ENCODE results near the gene CD82. TPM values are rescaled to one million over a fixed set of nuclear protein-coding genes. Genes with fewer than 3 reads are reported as not detected.

CD82 gene
- total RNA-seq, 1 experiment from 2014 or later: 30.7 TPM

GRCh38 chr11:44610186-44610955 is 44.9 kb downstream of the CD82 start:
- H3F3A ChIP-seq (ENCODE audit: insufficient read depth, low read depth): no peaks in the 10 kb centered on the region
- H4K20me1 ChIP-seq (ENCODE audit: insufficient read depth): no peaks in the 10 kb centered on the region
- H3K79me2 ChIP-seq (ENCODE audit: low read depth): no peaks in the 10 kb centered on the region
- intact Hi-C loops (cut with micrococcal nuclease; ENCODE audit: unreplicated experiment): loop anchor here (10.0 kb wide), 1 partner anchor 326 kb away; no protein-coding TSS in a partner anchor
- no peak overlapping the region for H2AFZ ChIP-seq
- H3K27me3 ChIP-seq (ENCODE audit: insufficient read depth, low read depth): no peaks in the 10 kb centered on the region
- no peak for DNase-seq
- no peaks in the 10 kb centered on the region for H3K4me1 ChIP-seq (replicated peaks; ENCODE audit: insufficient read depth)
- no peaks in the 10 kb centered on the region for H3K36me3 ChIP-seq (ENCODE audit: low read depth)
- POLR2A ChIA-PET (ENCODE audit: unreplicated experiment): interaction anchor here (0.5 kb wide), 2 partner anchors 26 to 44 kb away, joined by 3 to 4 read pairs; no protein-coding TSS in a partner anchor
- BruUV-seq (replicated peaks): no TSS peak
- CTCF ChIA-PET: interaction anchor here (0.7 kb wide), 1 partner anchor 9 kb away, joined by 3 read pairs; no protein-coding TSS in a partner anchor
- no peaks in the 10 kb centered on the region for H3K9me2 ChIP-seq (ENCODE audit: insufficient read depth)
- no peaks in the 10 kb centered on the region for H3K9me3 ChIP-seq (ENCODE audit: insufficient read depth, low read depth)
- TF ChIP-seq EZH2 (IDR thresholded peaks at IDR 0.05; ENCODE audit: low read depth): no peak
- no peak overlapping the region for H3K4me3 ChIP-seq
- H3K27ac ChIP-seq: no peak overlapping the region
- no peak overlapping the region for H3K4me2 ChIP-seq

- H3K4me2 ChIP-seq: no peak overlapping the region
- no TSS peak for BruUV-seq (replicated peaks)
- intact Hi-C loops (cut with micrococcal nuclease; ENCODE audit: unreplicated experiment): loop anchor here (10.0 kb wide), 1 partner anchor 326 kb away; no protein-coding TSS in a partner anchor
- H4K20me1 ChIP-seq (ENCODE audit: insufficient read depth): no peaks in the 10 kb centered on the region
- H3K9me3 ChIP-seq (ENCODE audit: insufficient read depth, low read depth): no peaks in the 10 kb centered on the region
- no peak for DNase-seq
- H3F3A ChIP-seq (ENCODE audit: insufficient read depth, low read depth): no peaks in the 10 kb centered on the region
- no peaks in the 10 kb centered on the region for H3K9me2 ChIP-seq (ENCODE audit: insufficient read depth)
- TF ChIP-seq EZH2 (IDR thresholded peaks at IDR 0.05; ENCODE audit: low read depth): no peak
- TF ChIP-seq CTCF (conservative IDR thresholded peaks at IDR 0.05): no peak
- H3K79me2 ChIP-seq (ENCODE audit: low read depth): no peaks in the 10 kb centered on the region
- ChIA-PET CTCF (no interaction called here), POLR2A (ENCODE audit: unreplicated experiment) (interaction anchor here (0.5 to 0.6 kb wide), 3 partner anchors 27 to 45 kb away, joined by 3 to 4 read pairs (median 3); no protein-coding TSS in a partner anchor)
- H3K27me3 ChIP-seq (ENCODE audit: insufficient read depth, low read depth): no peaks in the 10 kb centered on the region
- H3K4me3 ChIP-seq: no peak overlapping the region
- H3K36me3 ChIP-seq (ENCODE audit: low read depth): no peaks in the 10 kb centered on the region
- no peaks in the 10 kb centered on the region for H3K4me1 ChIP-seq (replicated peaks; ENCODE audit: insufficient read depth)
- H2AFZ ChIP-seq: no peak overlapping the region
- no peak overlapping the region for H3K27ac ChIP-seq
Measured at GRCh38 chr11:44611088-44611487, 45.6 kb downstream of the CD82 start.

DNA sequence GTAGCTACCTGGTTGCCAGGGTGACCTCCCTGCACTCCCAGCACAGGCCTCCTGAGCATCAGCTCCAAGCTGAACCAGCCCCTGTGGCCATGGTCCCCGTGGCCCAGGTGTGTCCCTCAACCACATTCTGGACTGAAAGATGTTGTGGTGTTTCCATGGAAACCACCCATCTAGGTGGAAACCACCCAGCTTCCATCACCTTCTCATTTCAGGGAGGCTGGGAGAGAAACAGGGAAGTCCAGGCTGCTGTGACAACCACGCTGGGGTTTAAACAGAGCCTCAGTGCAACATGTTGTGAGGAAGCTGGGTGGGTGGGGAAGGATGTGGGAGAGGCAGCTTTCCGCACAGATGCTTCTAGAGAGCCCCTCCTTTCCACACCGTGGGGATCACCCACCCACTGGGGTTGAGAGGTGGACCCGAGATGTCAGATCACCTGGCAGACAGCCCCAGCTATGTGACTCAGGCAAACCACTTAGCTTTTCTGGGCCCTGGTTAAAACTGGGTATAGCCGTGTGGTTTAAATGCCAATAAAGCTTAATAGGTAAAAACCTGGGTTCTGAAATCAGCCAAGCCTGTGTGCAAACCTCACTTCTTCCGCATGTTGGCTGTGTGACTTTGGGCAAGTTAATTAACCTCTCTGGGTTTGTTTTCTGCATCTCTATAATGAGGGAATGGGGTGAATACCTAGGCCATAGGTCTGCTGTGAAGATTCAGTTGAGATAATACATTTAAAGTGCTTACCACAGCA is 46.4 kb downstream of the CD82 start:
- Histone ChIP-seq H4K20me1 (ENCODE audit: insufficient read depth) (no peaks in the 10 kb centered on the region), H3K4me2 (no peak overlapping the region), H3K4me3 (no peak overlapping the region), H2AFZ (no peak overlapping the region), H3K9me2 (ENCODE audit: insufficient read depth) (no peaks in the 10 kb centered on the region), H3K79me2 (ENCODE audit: low read depth) (no peaks in the 10 kb centered on the region), H3K9me3 (ENCODE audit: insufficient read depth, low read depth) (no peaks in the 10 kb centered on the region), H3F3A (ENCODE audit: insufficient read depth, low read depth) (no peaks in the 10 kb centered on the region), H3K27me3 (ENCODE audit: insufficient read depth, low read depth) (no peaks in the 10 kb centered on the region), H3K36me3 (ENCODE audit: low read depth) (no peaks in the 10 kb centered on the region), H3K27ac (no peak overlapping the region), H3K4me1 (replicated peaks; ENCODE audit: insufficient read depth) (no peaks in the 10 kb centered on the region)
- intact Hi-C loops (cut with micrococcal nuclease; ENCODE audit: unreplicated experiment): loop anchor here (10.0 kb wide), 1 partner anchor 327 kb away; no protein-coding TSS in a partner anchor
- CTCF ChIA-PET: interaction anchor here (0.6 kb wide), 1 partner anchor 105 kb away, joined by 3 read pairs; no protein-coding TSS in a partner anchor
- no TSS peak for BruUV-seq (replicated peaks)
- DNase-seq: no peak
- POLR2A ChIA-PET (ENCODE audit: unreplicated experiment): interaction anchor here (0.6 kb wide), 2 partner anchors 31 to 47 kb away, joined by 3 read pairs; no protein-coding TSS in a partner anchor
- TF ChIP-seq CTCF (conservative IDR thresholded peaks at IDR 0.05) (no peak), EZH2 (IDR thresholded peaks at IDR 0.05; ENCODE audit: low read depth) (no peak)
